ENCODE results near the gene SIL1.
"Not testable (repeated sequence)": the region's sequence is repeated elsewhere in the genome, so short reads cannot be mapped to it uniquely, and the experiment has no call there.

The SIL1 gene

DNA sequence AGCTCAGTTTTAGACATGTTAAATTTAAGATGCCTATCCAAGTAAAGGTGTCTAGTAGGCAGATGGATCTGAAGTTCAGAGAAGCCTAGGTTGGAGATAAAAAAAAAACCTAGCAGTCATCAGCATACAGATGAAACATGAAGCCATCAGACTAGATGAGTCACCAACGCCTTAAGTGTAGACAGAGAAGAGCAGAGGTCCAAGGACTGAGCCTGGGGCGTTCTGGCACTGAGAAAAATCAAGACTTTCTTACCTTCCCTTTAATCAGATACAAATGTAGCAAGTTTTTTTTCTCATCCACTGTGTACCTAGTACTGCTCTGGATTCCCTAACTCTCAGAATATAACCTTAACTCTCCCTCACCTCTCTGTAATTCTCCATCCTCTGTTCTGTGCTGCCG, 97.3 kb downstream of the SIL1 start:
- DNase-seq = peak; percentile 66

DNA sequence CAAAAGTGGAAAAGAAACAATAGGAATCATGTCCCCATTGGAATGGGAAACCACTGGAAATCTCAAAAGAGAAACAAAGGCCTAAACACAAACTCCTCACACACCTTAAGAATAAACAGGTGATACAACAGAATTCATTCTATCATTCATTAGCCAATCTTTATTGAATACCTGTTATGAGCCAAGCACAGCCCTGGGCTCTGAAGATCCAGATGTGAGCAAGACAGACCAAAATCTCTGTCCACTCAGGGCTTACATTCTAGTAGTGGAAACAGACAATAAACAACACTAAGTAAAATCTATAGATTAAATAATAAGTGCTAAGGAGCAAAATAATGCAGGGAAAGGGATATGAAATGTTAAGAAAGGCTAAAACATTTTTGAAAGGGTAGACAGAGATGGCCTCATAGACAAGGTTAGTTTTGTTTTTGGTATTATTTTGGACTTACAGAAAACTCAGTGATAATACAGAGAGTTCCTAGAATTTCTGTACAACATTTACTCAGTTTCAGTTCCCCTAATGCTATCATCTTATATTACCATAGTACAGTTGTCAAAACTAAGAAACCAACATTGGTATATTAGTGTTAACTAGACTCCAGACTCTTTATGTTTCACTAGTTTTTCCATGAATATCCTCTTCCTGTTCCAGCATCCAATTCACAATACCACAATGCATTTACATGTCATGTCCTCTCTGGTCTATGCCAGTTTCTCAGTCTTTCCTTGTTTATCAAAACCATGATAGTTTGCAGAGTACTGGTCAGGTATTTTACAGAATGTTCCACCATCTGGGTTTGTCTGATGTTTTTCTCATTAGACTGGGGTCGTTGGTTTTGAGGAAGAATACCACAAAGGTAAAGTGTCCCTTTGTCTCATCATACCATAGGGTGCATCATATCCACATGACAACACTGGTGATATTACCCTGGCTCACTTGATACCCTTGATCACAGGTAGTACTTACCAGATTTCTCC, 103.7 kb downstream of the SIL1 start:
- DNase-seq = no peak

- DNase-seq = no peak
Measured at GRCh38 chr5:139092741-139093343, 105.3 kb downstream of the SIL1 start.

GRCh38 chr5:139091439-139092156, 106.6 kb downstream of the SIL1 start:
- DNase-seq = peak; percentile 17

DNA sequence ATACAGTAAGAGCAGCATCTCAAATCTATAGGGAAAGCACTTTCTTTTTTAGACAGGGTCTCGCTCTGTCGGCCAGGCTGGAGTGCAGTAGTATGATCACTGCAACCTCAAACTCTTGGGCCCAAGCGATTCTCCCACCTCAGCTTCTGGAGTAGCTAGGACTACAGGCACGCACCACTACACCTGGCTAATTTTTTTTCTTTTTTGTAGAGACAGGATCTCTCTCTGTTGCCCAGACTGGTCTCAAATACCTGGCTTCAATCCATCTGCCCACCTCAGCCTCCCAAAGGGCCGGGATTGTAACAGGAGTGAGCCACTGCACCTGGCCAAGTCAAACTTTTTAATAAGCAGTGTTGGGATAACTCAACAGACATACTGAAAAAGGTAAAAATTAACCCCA, 107.6 kb downstream of the SIL1 start:
- no peak for DNase-seq

GRCh38 chr5:139088024-139088423, 110.1 kb downstream of the SIL1 start:
- no peak for DNase-seq

DNA sequence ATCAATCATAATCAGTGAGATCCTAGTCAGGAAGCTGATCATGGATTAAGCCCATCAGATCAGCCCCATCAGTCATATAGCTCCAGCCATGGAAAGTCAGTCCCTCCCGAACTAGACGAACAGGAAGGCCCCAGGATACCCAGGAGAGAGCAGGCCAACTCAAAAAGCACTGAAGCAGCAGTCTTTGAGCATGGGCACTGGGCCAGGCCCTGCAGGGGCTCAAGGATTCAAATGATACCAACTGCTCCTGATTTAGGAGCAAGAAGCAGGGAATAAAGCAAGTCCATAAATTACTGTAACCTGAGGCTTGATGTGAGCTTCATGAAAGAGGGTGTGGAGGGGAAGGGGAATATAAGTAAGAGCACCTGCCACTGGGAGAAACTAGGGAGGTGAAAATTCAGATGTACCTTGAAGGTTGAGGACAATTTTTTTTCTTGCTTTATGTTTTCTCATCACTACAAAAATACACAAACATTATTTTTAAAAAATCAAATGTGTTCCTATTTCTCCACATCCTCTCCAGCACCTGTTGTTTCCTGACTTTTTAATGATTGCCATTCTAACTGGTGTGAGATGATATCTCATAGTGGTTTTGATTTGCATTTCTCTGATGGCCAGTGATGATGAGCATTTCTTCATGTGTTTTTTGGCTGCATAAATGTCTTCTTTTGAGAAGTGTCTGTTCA, 115.2 kb downstream of the SIL1 start:
- no peak for DNase-seq

GRCh38 chr5:139079991-139080610, 118.1 kb downstream of the SIL1 start:
- DNase-seq = no peak

DNA sequence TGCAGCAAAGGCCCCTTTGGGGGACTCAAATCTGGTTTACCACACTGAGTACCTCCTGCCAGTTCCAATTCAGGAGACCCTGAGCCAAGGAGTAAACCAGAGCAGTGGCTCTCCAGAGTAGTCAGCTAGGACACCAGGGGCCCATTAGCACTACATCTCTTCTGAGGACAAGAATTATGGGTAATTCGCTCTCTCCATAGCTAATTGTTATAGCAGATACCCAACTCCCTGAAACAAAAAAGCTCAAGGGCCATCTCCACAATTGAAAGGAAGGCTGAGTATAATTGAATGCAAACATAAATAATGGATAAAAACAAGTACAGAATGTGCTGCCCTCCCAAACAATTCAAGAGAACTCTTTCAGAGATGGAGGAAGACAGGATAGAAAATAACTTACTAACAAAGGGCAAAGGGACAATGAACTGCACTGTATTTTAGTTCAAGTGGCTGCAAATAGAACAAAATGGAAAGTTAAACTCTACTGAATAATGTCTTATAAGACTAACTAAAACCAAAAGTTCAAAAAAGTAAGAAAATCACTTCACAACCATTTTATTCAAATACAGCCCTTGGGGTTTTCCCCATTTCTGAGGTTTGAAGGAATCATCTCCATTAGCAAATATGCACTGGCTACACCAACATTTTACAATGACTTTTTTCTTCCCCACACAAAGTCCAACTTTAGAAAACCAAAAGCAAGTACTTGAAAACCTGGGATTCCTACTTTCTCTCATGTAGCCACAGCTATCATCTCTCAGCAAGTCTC, 118.8 kb downstream of the SIL1 start:
- no peak for DNase-seq

DNA sequence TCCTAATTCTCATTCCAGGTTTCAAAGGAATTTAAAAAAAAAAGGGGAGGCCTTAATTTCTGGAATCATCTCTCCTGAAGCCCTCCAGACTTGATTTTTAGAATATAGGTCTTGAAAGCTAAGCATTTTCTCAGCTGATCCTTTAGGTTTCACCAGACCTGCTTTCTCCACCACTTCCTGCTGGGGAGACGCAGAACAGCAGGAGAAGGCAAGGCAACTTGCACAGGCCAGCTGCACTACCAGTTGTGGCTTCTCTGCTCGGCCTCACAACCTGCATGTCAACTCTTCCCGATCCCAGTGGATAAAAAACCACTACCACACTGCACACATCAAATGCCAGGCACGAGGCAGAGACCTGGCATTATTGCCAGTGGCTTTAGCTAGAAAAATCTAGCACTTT, 119.8 kb downstream of the SIL1 start:
- no peak for DNase-seq

DNA sequence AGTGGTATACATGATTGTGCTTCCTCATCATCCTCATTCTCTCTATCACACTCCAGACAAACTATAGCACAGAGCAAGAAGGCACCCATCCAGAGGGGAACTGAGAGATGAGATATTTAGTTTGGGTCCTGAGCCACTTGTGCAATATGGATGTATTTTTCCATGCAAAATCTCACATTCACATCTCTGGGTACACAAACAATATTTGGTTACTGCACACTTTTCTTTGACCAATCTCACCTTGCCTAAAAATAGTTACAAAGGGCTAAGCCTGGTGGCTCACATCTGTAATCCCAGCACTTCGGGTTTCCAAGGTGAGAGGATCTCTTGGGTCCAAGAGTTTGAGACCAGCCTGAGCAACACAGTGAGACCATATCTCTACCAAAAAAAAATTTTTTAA, 120.3 kb downstream of the SIL1 start:
- DNase-seq = no peak

- no peak for DNase-seq
Measured at GRCh38 chr5:139076111-139076510, 122.1 kb downstream of the SIL1 start.

- DNase-seq = no peak
Measured at GRCh38 chr5:139075066-139076050, 122.8 kb downstream of the SIL1 start.

DNA sequence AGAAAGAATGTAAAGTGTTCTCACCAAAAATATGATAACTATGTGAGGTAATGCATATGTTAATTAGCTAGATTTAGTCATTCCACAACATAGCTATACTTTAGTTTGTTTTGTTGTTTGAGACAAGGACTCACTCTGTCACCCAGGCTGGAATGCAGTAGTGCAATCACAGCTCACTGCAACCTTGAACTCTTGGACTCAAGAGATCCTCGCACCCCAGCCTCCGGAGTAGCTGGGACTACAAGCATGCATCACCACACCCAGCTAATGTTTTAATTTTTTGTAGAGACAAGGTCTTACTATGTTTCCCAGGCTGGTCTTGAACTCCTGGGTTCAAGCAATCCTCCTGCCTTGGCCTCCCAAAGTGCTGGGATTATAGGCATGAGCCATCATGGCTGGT, 124.2 kb downstream of the SIL1 start:
- not testable (repeated sequence) for DNase-seq

DNA sequence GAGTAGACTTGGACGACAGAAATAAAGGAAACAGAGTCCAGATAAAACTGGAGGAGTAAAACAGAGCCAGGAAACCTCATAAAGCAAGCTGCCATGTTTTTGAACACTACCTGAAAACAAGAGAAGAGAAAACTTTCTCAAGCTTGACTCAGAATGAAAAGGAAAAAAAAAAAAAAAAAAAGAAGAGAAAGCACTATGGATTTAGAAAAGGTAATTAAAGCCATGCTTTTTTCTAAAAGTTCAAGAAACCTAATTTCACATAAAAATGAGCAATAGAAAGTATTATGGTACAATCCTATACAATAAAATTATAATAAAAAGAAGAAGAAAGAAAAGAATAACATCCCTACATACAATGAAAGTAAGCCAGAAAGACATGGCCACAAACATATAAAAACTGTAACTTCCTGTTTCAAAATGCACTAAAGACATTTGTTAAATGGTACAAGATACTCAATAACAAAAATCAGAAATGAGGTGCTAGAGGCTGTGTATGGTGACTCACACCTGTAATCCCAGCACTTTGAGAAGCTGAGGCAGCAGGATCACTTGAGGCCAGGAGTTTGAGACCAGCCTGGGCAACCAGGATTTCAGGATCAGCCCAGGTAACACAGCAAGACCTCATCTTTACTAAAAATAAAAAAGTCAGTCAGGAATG, 129.5 kb downstream of the SIL1 start:
- no peak for DNase-seq

- DNase-seq = no peak
Measured at GRCh38 chr5:139068060-139068459, 130.1 kb downstream of the SIL1 start.

GRCh38 chr5:139065306-139065705, 132.9 kb downstream of the SIL1 start:
- no peak for DNase-seq

- DNase-seq = no peak
Measured at GRCh38 chr5:139064613-139065012, 133.6 kb downstream of the SIL1 start.

GRCh38 chr5:139063664-139064054, 134.5 kb downstream of the SIL1 start:
- DNase-seq = no peak
